Middle frontal gyrus (tissue), 1 donor: ENCODE measurements around the gene PARVB.

ENCODE experiments used
- DNase-seq: peaks from one replicate; pipeline ENCODE4 v3.0.0-alpha.2; 2015; ENCODE audit warnings: low spot score; ENCODE audit errors: extremely low spot score

The PARVB gene

DNA sequence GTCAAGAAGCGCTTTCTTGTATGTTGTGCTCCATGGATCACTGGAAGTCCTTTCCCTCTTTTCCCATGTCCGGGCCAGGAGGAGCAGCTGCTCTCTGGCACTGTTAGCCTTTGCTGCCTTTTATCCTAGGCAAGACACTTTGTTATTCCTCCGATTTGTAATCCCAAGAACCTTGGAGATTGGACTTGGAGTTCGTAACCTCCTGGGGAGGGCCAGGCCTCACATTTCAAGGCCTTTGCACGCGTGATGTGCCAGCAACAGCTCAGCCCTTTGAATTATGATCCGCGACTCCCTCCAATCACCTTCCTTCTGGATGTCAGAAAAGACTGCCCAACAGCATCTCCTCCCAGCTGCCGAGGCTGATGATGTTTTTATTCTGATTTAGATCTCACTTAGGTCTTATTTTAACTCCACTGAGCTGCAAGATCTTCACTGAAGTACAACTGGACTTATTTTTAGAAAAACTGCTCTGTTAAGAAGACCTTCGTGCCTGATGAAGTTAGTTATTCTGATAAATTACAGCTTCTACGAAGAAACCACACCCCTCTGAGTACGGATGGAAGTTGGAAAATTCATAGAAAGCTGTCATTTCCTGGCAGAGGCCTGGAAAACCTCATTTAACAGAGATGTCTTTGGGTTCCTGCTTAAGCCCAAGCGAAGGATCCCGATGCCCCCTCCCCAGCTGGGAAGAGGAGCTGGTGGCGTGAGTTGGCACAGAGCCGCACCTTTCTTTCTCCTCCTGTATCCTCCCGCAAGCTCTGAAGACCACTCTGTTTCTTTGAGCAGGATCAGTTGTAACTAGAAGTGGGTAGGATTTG, 62.4 kb downstream of the PARVB start:
- DNase-seq: no peak

DNA sequence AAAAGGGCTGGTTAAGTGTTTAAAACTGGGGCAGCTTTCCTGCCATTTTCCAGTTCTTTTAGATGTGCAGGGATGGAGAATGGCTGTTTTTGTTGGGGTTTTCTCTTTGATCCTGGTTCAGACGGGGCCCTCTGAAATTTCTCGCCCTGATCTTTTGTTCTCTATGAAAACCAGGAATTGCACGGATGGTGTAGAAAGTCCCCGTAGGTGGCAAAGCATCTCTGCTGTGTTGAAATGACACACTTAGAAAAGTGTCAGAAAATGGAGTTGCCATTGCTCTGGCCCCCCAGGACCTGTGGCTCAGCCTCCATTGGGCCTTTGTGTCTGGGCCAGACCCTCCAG, 63.0 kb downstream of the PARVB start:
- no peak for DNase-seq

DNA sequence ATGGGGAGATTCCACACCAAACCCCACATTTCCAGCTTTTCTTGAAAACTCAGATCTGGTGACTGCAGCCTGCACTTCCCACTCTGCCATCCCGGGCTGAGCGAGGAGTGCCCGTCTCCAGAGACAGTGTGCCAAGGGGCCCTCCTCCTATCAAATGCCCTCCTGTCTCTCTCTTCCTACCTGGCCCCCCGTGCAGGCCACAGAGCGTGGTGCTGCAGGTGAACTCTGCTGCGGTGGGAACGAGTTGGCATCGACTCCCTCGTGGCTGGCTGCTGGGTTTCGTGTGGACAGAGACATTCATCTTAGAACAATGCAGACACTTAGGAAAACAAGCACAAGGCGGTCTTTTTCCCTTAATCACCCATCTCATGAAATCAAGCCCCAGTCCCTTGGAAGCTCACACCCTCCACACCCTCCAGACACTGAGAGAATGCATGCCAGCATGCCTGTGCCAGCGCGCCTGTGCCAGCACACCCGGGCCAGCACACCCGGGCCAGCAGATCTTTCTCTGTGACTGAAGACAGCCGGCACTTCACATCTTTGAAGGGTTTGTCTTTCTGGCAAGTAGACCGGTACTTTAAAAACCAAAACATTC, 65.0 kb downstream of the PARVB start:
- DNase-seq: no peak

DNA sequence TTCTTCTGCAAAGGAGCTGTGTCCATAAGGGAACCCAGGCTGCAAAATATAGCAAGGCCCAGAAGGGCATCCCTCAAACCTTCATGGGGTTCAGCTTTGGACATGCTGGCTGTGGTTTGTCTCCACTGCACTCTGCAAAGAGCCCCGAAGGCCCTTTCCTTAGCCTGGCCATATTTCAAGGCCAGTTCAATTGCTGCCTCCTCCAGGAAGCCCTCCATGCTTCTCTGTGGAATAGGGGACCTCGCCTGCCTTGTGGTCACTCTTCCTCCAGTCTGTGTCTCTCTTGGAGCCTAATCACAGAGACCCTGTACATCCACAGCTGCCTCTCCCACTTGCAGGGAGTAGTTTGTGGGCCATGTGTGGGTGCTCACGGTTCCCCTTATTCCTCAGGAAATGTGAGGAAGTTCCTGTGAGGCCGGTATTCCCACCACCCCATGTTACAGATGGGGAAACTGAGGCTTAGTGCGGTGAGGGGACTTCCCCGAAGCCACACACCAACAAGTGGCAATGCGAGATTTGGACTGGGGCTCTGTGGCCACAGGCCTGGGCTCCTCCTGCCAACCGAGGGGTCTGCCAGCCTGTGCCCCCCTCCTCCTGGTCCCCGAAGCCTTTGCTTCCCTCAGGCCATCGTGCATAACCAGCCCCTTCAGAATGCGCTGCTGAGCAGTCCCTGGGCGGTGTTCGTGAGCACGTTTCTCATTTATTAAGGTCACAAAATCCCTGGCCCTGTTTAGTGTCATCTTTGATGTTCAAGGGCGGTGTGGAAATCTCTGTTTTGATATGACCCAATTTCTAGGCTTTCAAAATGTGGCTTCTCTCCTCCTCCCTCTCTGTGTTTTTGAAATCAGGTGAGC, 65.8 kb downstream of the PARVB start:
- DNase-seq: no peak

DNA sequence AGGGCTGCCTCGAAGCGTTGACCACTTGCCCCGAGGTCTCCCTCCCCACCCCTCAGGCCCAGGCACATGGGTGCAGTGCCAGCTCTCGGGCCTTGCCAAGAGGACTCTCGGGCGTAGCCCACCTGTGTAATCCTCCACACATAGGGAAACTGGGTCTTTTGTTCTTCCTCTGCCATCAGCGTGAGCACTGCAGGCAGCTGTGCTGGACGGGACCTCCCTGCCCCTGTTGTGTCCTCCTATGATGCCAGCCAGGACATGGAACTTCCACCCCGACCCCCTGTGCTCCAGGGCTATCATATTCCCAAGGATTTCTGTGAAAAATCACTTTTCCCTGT, 66.4 kb downstream of the PARVB start:
- DNase-seq: no peak

DNA sequence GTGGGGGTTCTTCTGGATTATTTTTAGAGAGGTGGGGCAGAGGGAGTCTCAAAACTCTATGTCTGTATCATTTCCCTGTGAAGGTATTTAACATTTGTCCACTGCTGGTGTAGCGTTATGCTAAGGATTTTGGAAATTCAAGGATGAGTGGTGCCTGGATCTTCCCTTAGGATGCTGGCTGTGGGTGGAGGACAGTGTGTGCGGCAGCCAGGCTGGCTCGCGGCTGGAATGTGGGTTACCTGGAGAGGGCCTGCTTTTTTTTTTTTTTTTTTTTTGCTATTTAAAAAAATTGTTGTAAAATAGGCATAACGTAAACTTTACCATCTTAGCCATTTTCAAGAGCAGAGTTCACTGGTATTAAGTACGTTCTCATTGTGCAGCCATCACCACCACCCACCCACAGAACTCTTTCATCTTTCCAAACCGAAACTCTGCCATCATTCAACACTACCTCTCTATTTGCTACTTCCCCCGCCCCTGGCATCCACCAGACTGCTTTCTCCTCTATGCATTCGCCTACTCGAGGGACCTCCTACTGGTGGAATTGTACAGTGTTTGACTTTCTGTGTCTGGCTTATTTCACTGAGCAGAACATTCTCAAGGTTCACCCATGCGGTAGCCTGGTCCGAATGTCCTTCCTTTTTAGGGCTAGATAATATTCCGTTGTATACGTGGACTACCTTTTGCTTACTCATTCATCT, 67.1 kb downstream of the PARVB start:
- no peak for DNase-seq

DNA sequence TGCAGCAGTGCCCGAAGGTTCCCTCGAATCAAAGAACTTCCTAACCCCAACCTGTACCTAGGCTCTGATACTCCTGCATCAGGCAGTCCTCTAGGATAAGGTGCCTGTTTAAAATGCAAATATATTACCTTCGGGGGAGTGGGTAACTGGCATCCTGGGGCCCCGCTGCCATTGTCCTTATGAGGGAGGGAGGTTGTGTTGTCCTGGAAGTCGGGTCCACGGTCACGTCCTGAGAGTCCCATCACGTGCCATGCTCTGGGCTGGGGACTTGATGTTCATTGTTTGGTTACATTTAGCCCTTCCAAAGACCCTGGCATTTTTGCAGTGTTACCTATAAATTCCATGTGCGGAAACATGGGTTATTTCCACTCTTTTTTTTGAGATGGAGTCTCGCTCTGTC, 67.6 kb downstream of the PARVB start:
- DNase-seq: no peak

DNA sequence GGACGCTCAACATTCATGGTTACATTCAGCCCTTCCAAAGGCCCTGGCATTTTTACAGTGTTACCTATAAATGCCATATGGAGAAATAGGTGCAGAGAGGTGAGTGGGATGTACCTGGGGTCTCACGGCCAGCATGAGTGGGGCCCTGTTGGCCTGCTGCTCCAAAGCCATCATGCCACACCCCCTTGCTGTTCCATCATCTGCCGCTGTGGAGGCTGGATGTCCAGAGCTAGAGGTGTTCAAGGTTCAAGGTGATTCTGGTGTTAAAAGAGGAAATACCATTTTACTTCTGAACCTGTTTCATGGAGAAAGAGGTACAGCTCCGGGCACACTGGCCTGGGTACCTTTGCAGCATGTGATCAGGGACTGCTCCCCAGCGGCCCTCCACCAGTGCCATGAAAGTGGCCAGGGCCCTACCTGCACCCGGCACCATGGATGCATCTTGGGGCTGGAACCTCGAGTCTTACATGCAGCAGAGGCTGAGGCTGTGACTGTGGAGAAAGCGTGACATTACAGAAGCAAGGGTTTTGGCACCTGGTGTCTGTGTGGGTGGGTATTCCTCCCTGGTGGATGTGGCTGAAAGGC, 68.6 kb downstream of the PARVB start:
- no peak for DNase-seq

DNA sequence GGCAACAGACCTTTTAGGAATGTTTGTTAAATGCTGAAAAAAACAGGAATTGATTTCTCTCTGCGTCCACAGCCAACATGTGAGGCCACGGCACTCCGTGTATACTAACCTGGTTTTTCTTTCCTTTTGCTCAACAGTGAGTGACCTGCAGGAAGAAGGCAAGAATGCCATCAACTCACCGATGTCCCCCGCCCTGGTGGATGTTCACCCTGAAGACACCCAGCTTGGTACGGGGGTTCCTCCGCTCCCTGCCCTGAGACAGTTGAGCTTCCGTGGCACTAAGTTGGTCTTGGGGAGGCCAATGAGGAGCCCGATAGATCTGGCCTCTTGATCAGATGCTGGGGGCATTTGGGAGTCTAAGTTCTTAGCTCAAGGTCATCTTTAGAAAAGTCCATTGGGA, 69.7 kb downstream of the PARVB start:
- no peak for DNase-seq

DNA sequence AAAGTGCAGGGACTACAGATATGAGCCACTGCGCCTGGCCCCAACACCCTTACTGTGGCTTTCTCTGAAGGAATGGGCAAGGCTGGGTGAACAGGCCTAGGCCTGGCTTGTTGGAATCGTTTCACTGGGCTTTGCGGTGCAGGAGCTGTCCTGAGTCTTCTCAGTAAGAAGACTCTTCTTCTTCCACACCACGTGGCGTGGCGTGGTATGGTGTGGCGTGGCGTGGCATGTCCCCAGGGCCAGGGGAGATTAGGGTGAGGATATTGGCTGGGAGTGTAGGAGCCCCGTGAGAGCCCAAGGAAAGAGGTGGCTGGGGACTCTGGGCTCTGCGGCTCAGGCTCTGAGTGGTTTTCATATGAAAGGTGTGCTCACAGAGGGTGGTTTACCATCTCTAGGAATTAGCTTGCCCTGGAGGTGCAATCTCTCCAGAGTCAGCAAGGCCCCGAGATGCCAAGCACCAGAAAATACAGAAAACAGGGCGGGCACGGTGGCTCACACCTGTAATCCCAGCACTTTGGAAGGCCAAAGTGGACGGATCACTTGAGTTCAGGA, 70.7 kb downstream of the PARVB start:
- DNase-seq: no peak

DNA sequence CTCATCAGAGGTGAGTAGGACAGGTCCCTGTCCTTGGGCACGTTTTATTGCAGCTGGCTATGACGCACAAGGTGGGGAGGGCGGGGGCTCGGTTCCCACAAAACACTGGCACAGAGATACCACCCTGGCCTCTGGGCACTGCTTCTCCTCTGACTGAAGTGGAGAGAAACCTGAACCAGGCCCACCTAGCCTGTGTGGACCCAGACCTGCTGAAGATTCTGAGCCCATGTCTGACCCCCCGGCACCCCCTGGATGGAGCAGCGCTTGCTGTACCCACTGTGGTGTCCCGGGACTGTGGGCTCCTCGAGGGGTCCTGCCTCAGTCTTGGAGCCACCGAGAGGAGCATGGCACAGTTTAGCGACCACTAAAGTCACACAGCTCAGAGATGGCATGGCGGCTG, 72.6 kb downstream of the PARVB start:
- no peak for DNase-seq

DNA sequence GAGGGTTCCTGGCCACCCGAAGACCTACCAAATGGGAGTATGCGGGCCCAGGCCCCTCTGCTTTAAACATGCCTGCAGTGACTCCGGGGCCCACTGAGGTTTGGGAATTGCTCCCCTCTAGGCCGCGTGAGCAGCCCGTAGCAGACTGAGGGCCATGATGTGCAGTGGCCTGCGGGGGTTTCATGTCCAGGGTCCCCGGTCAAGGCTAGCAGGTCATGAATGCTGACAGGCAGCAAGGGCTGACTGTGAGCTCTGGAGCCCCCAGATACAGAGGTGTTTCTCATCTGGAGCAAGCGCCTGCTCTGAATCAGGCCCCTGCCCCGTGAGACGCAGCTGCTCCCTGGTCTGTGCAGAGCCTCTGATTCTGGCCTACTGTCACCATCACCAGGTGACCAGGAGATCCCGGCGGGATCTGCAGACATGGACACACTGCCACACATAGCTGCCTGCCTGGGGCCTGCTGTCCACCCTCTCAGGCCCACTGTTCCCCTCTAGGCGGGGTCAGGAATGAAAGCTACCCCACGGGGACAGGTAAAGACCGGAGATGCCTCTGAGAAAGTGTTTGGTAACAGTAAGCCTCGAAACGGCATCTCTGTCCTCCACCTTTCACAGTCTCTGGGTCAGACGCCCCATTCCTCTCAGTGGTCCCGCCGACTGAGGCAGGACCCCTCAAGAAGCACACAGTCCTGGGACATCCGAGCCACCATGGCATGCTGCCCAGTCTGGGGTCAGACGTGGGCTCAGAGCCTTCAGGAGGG, 73.3 kb downstream of the PARVB start:
- DNase-seq: no peak

DNA sequence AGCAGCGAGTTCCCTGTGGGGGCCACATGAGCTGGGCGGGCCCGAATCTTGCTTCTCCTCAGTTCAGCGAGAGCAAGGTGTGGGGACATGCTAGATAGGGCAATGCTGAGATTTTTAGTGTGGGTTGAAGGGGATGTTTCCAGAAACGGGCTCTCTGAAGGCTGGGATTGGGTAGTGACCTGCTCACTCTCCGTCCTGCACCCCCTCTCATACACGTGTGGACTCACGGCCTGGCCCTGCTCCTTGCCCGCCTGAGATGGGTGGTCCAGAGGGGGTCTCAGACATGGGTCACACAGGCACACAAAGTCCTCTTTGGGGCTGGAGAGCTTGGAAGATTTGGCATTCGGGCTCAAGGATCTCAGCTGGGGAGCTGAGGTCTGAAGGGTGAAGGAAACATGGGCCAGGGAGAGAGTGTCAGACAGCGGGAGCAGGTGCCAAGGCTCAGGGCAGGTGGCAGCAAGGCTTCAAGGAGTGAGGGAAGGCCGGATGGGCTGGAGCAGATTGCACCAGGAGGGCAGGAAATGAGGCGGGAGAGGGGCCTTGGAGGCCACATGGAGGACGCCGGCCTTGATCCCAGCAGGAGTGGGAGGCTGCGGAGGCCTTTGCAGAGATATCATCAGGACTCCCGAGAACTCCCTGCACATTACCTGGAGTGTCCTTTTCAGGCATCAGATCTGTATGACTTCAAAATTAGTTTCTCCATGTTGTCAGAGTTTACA, 74.1 kb downstream of the PARVB start:
- DNase-seq: no peak

DNA sequence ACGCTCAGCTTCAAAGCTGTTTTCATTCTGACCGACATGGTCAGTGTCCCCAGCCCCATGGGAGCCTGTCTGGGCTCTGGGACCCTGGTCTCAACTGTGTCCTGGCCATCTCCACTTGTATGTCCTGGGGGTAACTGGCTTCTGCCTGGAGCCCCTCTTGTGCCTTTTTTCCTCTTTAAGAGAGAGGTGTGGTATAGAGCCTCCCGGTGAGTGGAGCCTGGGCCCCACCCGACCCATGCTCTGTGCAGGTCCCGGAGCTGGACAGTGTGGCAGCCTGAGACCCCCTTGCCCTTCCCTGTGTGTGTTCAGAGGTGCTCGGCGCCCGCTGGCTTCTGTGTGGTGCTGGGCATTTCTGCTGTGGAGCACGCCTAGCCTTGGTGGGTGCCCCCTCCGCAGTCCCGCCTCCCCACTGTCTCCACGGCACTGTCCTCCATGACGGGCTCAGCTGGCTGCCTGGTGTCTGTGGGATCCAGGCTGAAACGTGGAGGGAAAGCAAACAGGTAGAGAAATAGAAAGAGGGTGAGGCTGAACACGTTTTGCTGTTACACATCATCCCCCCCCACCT, 74.9 kb downstream of the PARVB start:
- DNase-seq: no peak

DNA sequence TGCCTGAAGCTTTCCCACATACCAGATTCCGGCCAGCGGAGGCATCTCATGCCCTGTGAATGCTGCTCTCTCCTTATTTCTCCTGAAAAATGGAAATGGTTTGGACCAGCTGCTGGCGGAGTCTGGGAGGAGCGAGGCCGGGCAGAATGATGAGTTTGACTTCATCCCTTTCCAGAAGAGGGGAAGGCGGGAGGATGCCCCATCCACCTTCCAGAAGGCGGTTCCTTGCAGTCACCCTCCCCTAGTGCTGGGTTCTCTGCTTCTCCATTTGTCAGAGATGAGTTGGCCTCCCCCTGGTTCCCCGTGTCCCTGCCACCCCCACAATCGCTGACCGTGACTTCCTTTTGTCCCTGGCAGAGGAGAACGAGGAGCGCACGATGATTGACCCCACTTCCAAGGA, 75.6 kb downstream of the PARVB start:
- DNase-seq: no peak

DNA sequence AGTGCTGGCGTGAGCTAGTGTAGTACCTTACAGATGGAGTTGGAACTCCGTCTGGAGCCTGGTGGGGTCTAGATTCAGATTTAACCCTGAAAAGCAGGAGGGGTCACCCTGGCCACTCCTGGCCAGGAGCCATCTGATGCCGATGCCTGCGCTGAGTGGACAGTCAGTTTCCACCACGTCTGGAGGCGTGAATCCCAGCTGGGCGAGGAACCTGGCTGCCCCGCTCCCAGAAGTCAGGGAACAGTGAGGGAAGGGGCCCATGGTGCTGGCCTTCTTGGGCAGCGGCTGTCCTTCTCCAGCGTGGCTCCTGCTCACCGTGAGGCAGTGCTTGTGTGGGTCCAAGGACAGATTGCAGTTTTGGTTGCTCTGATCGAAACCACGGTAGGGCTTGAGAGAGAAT, 76.3 kb downstream of the PARVB start:
- no peak for DNase-seq

DNA sequence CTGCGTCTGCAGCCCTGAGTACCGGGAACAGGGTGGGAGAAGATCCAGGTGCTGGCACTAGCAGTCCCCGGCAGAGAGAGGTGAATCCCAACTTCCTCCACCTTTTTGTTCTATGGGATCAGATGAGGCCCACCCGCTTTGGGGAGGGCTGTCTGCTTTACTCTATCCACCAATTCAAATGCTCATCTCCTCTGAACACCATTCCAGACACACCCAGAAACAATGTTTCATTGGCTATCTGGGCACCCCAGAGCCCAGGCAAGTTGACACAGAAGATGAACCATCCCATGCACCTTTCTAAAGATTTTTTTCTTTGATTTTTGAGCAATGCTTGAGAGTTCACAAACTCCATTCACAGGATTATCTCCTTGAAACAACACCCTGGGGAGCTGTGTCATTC, 78.0 kb downstream of the PARVB start:
- no peak for DNase-seq

DNA sequence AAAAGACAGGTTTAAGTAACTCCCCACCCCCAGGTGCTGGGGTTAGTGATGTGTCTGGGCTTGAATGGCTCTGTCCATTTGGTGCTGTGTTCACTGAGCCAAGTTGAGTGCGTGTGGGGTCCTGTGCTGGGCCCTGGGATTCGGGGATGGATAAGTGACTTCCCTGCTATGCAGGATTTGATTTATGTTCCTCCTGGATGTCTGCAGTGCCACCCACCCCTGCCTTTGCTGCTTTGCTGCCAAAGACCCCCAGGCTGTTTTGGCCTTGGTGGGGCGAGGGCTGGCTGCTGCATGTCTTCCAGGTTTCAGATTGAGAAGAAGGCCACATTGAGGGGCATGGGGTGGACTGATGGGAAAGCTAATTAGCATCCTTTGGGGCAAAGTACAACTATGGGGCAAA, 78.8 kb downstream of the PARVB start:
- no peak for DNase-seq

DNA sequence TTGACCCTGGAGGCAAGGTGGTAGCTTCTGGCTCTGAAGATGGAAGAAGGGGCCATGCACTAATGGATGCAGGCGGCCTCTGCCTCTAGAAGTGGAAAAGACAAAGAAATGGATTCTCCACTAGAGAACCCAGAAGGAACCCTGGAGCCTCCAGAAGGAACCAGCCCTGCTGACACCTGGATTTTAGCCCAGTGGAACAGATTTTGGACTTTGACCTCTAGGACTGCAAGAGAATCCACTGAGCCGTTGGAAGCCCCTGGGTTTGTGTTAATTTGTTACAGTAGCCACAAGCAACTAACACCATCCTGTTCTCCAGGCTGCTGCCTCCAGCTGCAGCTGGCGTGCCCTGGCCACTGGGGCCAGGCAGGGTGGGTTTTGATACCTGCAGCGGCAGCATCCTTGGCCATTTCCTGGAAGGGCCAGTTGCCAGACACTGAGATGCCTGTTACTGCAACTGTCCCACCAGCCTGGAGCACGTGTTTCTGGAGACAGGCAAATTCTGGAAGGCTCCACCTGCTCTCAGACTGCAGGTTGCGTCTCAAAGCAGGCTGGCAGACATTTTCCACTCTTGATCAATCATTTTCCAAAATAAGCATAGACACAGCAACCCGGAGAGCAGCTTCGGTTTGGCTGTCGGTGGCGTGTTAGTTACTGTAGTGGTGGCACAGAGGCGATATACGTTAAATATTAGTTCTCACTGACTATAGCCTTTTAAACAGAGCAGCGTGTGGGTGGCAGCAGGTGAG, 79.8 kb downstream of the PARVB start:
- DNase-seq: no peak
